Renal cortex interstitium (tissue), 11 donors: ENCODE measurements around the gene HOXB1. TPM values are rescaled to one million over a fixed set of nuclear protein-coding genes. Genes with fewer than 3 reads are reported as not detected.

Experiments used
- DNase-seq, 11 donors: peaks; one replicate each; pipeline ENCODE4 v3.0.0-alpha.2; 2013; ENCODE audit warnings: low read depth in 9 of 11, low spot score in 4 of 11; ENCODE audit errors: extremely low read depth in 1 of 11
- polyA plus RNA-seq, 3 donors: library from polyadenylated mRNA; unstranded; fragments of 120-200 nt; gene quantifications; one replicate each; pipeline ENCODE4 v1.2.1, GENCODE V29; 2013; ENCODE audit not compliant: insufficient read length in 3 of 3

The HOXB1 gene
- polyA plus RNA-seq, 3 donors, result 0.19 to 0.91 (median 0.27) TPM

- DNase-seq, result no peak
Observed at GRCh38 chr17:48569240-48569582, 38.4 kb upstream of the HOXB1 start.

GRCh38 chr17:48568499-48569239 is 37.9 kb upstream of the HOXB1 start:
- DNase-seq, result no peak

GRCh38 chr17:48567646-48568354 is 37.0 kb upstream of the HOXB1 start:
- DNase-seq, result no peak

GRCh38 chr17:48567209-48567608 is 36.4 kb upstream of the HOXB1 start:
- DNase-seq, result no peak

GRCh38 chr17:48566717-48567116 is 35.9 kb upstream of the HOXB1 start:
- no peak for DNase-seq

- no peak for DNase-seq
Observed at GRCh38 chr17:48565925-48566710, 35.3 kb upstream of the HOXB1 start.

GRCh38 chr17:48565022-48565554 is 34.3 kb upstream of the HOXB1 start:
- DNase-seq, result no peak

- DNase-seq, result no peak
Observed at GRCh38 chr17:48564188-48565021, 33.6 kb upstream of the HOXB1 start.

GRCh38 chr17:48563867-48564187 is 33.0 kb upstream of the HOXB1 start:
- no peak for DNase-seq

- no peak for DNase-seq
Observed at GRCh38 chr17:48563385-48563838, 32.6 kb upstream of the HOXB1 start.

GRCh38 chr17:48562934-48563333 is 32.1 kb upstream of the HOXB1 start:
- DNase-seq, result no peak

- DNase-seq, result peak in 1 of 11 donors; percentile 76
Observed at GRCh38 chr17:48561884-48562810, 31.3 kb upstream of the HOXB1 start.

- DNase-seq, result no peak
Observed at GRCh38 chr17:48559840-48560817, 29.3 kb upstream of the HOXB1 start.

- DNase-seq, result no peak
Observed at GRCh38 chr17:48559122-48559839, 28.5 kb upstream of the HOXB1 start.

GRCh38 chr17:48558831-48559121 is 28.0 kb upstream of the HOXB1 start:
- DNase-seq, result no peak

GRCh38 chr17:48558057-48558830 is 27.4 kb upstream of the HOXB1 start:
- no peak for DNase-seq
